Measurements from ENCODE around the gene PBX3.
A peak's percentile ranks its signal among the peaks of the same experiment; 100 is the strongest.

The PBX3 gene

DNA sequence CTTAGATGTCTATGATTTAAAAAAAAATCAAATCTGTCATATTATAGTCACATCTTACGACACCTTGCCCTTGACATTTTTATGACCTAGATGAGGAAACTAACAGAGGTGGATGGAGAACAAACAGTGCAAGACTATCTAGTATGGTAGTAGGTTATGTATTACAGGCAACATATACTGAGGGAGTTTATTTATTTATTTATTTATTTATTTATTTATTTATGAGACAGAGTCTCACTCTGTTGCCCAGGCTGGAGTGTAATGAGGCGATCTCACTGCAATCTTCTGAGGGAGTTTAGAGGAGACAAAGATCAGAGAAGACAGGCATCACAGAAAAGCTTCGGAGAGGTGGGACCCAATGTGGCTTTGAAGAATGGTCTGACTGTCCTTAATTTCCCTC is 4.5 kb upstream of the PBX3 start:
- TF ChIP-seq, protein P1, sequence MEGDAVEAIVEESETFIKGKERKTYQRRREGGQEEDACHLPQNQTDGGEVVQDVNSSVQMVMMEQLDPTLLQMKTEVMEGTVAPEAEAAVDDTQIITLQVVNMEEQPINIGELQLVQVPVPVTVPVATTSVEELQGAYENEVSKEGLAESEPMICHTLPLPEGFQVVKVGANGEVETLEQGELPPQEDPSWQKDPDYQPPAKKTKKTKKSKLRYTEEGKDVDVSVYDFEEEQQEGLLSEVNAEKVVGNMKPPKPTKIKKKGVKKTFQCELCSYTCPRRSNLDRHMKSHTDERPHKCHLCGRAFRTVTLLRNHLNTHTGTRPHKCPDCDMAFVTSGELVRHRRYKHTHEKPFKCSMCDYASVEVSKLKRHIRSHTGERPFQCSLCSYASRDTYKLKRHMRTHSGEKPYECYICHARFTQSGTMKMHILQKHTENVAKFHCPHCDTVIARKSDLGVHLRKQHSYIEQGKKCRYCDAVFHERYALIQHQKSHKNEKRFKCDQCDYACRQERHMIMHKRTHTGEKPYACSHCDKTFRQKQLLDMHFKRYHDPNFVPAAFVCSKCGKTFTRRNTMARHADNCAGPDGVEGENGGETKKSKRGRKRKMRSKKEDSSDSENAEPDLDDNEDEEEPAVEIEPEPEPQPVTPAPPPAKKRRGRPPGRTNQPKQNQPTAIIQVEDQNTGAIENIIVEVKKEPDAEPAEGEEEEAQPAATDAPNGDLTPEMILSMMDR (IDR thresholded peaks at IDR 0.05; ENCODE audit: low read depth, low read length): no peak
- in situ Hi-C loops (cut with HindIII; ENCODE audit: low sequenced_read_pairs): no loop called here
- no peak overlapping the region for H3K4me3 ChIP-seq (ENCODE audit: low read depth, low read length)
- no peak for DNase-seq (ENCODE audit: low read depth, low spot score)

- no peak overlapping the region for H3K4me3 ChIP-seq (ENCODE audit: low read depth, low read length)
- in situ Hi-C loops (cut with HindIII; ENCODE audit: low sequenced_read_pairs): no loop called here
- no peak for DNase-seq (ENCODE audit: low read depth, low spot score)
- TF ChIP-seq, protein P1 (IDR thresholded peaks at IDR 0.05; ENCODE audit: low read depth, low read length): no peak
Measured at GRCh38 chr9:125743682-125744428, 3.3 kb upstream of the PBX3 start.

DNA sequence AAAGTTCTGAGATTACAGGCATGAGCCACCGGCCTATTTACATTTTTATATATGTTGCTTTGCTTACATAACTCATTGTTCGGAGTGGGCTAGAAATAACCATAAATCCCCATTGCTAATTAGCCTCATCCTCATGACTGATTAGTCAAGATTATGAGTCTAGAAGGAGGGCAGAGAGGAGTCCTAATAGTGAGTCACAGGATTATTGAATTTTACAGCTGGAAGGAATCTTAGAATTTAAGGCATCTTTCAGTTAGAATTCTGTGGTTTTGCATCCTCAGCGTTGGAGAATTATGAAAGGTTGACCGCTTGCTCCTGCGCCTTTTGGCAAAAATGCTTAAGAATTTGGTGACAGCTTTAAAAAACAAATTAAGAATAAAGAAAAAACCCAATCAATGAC is 2.6 kb upstream of the PBX3 start:
- in situ Hi-C loops (cut with HindIII; ENCODE audit: low sequenced_read_pairs): no loop called here
- H3K4me3 ChIP-seq (ENCODE audit: low read depth, low read length): no peak overlapping the region
- TF ChIP-seq, protein P1 (IDR thresholded peaks at IDR 0.05; ENCODE audit: low read depth, low read length): no peak
- peak; percentile 71 for DNase-seq (ENCODE audit: low read depth, low spot score)

DNA sequence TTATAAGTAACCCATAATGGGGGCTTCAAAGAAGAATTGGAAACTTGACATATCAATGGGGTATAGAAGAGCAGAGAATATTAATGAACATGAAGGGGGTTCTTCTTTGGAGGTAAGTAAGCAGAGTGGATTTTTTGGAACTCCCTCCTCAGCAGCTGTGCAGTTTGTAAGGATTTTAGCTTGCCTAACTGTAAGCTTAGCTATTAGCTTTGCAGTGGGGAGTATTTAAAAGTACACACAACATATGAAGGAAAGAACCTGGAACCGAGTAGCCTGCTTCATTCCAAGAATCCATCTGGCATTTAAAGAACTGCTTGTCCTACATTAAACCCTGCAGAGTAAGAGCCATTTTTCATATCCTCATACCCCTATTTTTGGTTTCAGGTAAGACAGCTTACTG is 2.2 kb upstream of the PBX3 start:
- TF ChIP-seq, protein P1 (IDR thresholded peaks at IDR 0.05; ENCODE audit: low read depth, low read length): no peak
- no peak overlapping the region for H3K4me3 ChIP-seq (ENCODE audit: low read depth, low read length)
- in situ Hi-C loops (cut with HindIII; ENCODE audit: low sequenced_read_pairs): no loop called here
- DNase-seq (ENCODE audit: low read depth, low spot score): no peak

DNA sequence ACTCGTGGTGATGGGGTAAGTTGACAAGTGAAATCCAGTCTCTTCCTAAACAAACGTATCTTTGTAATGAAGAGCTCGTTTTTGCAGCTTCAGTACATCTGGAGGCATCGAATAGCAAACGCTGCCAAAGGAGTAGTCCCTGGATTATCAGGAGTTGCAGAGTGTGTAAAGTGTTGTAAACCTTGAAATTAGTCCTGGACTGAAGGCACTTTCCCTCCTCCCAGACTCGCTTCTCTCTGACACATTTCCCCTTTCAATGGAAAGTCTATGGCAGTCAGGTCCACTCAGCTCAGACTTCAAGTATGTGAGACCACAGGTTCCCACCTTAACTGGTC is 1.5 kb upstream of the PBX3 start:
- TF ChIP-seq, protein P1 (IDR thresholded peaks at IDR 0.05; ENCODE audit: low read depth, low read length): no peak
- no peak for DNase-seq (ENCODE audit: low read depth, low spot score)
- peak overlapping the region; percentile 76 for H3K4me3 ChIP-seq (ENCODE audit: low read depth, low read length)
- in situ Hi-C loops (cut with HindIII; ENCODE audit: low sequenced_read_pairs): no loop called here

DNA sequence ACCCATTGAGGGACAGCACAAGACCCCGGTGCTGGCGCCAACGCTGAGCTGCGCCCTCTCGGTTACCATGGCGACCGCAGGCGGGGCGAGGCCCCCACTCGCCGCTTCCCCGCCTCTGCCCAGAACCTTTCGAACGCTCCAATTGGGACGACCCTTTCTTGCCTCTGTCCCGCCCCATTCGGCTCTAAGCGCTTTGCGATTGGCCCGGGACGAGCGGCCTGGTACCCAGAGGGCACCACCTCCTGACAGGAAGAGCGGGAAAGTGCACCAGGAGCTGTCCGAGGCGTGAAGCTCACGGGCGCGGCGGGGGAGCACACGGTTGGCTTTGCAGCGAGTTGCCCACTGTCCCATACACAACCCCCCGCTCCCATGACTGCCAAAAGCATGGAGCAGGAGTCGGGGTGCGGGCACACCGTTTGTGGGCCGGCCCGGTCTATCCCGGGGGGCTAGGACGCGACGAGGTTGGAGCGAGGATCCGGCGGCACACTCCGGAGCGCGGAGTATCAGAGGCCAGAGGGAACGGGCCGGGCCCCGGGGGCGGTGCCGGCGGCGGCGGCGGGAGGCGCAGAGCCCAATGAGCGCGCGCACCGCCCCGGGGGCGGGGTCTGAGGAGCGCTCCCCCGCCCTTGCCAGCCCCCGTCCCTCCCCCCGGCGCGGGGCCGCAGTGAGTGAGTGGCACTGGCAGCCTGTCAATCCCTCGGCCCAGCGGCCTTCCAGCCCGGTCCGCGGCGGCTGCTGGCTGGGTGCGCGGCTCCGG is 978 bp upstream of the PBX3 start:
- TF ChIP-seq, protein P1 (IDR thresholded peaks at IDR 0.05; ENCODE audit: low read depth, low read length): no peak
- in situ Hi-C loops (cut with HindIII; ENCODE audit: low sequenced_read_pairs): no loop called here
- H3K4me3 ChIP-seq (ENCODE audit: low read depth, low read length): peak overlapping the region; percentile 76
- DNase-seq (ENCODE audit: low read depth, low spot score): peak; percentile 93
